Endothelial cell of umbilical vein (primary cell): ENCODE data around the gene RAB11FIP3. TPM values are rescaled to one million over a fixed set of nuclear protein-coding genes. Genes with fewer than 3 reads are reported as not detected.

Experiments
- BruUV-seq: library from RNA; stranded (reverse); fragments of 400-500 nt; replicated peaks from 2 replicates; lab custom pipeline; 2021; lab: Mats Ljungman, UMichigan
- CTCF ChIA-PET: fragments of 300-600, 350-600 bp; sonication (Branson Sonifier 250); formaldehyde crosslinking; loops from one replicate; lab custom pipeline; 2021; ENCODE audit warnings: antibody characterized with exemption, inconsistent platforms; lab: Charles Lee
- POLR2A ChIA-PET: fragments of 300-600, 350-600 bp; sonication (Branson Sonifier 250); formaldehyde crosslinking; loops from one replicate; lab custom pipeline; 2021; ENCODE audit warnings: antibody characterized with exemption, inconsistent platforms; lab: Charles Lee
- DNase-seq: peaks from one replicate; pipeline ENCODE4 v3.0.0-alpha.2; 2011; ENCODE audit warnings: low read depth, low spot score
- FAIRE-seq: peaks from 2 replicates; lab custom pipeline; 2011; peaks lifted over from hg19 to GRCh38; lab: Jason Lieb, UNC
- H2AFZ ChIP-seq: 2 replicates; pipeline ENCODE4 v1.6.0; 2012; ENCODE audit warnings: low read depth, low read length, control low read depth, inconsistent platforms
- H3K27ac ChIP-seq: 2 replicates; pipeline ENCODE4 v1.5.1; 2011; ENCODE audit warnings: low read depth, mild to moderate bottlenecking, control low read depth, low read length, moderate library complexity; ENCODE audit not compliant: insufficient read depth
- H3K27me3 ChIP-seq, 2 experiments: 2 replicates each; pipeline versions ENCODE4 v1.6.0 to v1.6.1; 2011; ENCODE audit warnings: low read length in 2 of 2, mixed read lengths in 1 of 2; ENCODE audit not compliant: control insufficient read depth in 2 of 2, insufficient read depth in 2 of 2
- H3K36me3 ChIP-seq, 2 experiments: 2 replicates in 1 of 2; 3 replicates in 1 of 2; pipeline ENCODE4 v1.5.1; 2011; ENCODE audit warnings: low read length in 2 of 2, mild to moderate bottlenecking in 1 of 2, moderate library complexity in 1 of 2; ENCODE audit not compliant: control insufficient read depth in 2 of 2, insufficient read depth in 2 of 2; ENCODE audit errors: extremely low read depth in 1 of 2
- H3K4me1 ChIP-seq: 3 replicates; pipeline ENCODE4 v1.5.1; 2011; ENCODE audit warnings: mild to moderate bottlenecking, low read length; ENCODE audit not compliant: control insufficient read depth, insufficient read depth; ENCODE audit errors: extremely low read depth
- H3K4me2 ChIP-seq: 2 replicates; pipeline ENCODE4 v1.6.1; 2011; ENCODE audit warnings: low read length, control low read depth, mixed read lengths; ENCODE audit not compliant: insufficient read depth
- H3K4me3 ChIP-seq, 3 experiments: fragments of 200-600 bp in 1 of 3; sonication (generic), shearing (Covaris generic) in 1 of 3; replicated peaks in 1 of 3; 2 replicates each; pipeline ENCODE4 v1.5.1; 2011 to 2016; ENCODE audit warnings: control low read depth in 3 of 3, low read length in 3 of 3, mild to moderate bottlenecking in 2 of 3, inconsistent platforms in 1 of 3, low read depth in 1 of 3, moderate library complexity in 1 of 3; ENCODE audit not compliant: insufficient read depth in 1 of 3
- H3K79me2 ChIP-seq: 2 replicates; pipeline ENCODE4 v1.6.0; 2012; ENCODE audit warnings: low read length, inconsistent platforms; ENCODE audit not compliant: control insufficient read depth, insufficient read depth
- H3K9ac ChIP-seq: replicated peaks from 2 replicates; pipeline ENCODE3; 2011; ENCODE audit warnings: low read length, control low read depth; ENCODE audit not compliant: insufficient read depth; ENCODE audit errors: extremely low read depth
- H3K9me1 ChIP-seq: replicated peaks from 3 replicates; pipeline ENCODE4 v1.6.0; 2011; ENCODE audit warnings: mild to moderate bottlenecking, low read length; ENCODE audit not compliant: control insufficient read depth, insufficient read depth; ENCODE audit errors: extremely low read depth
- H3K9me3 ChIP-seq: replicated peaks from 2 replicates; pipeline ENCODE4 v1.5.1; 2012; ENCODE audit warnings: low read length, inconsistent platforms; ENCODE audit not compliant: control insufficient read depth, insufficient read depth
- H4K20me1 ChIP-seq: replicated peaks from 2 replicates; pipeline ENCODE3; 2011; ENCODE audit warnings: mild to moderate bottlenecking, low read length; ENCODE audit not compliant: control insufficient read depth, insufficient read depth; ENCODE audit errors: extremely low read depth
- CTCF ChIP-seq, 2 donors: IDR thresholded peaks; 1 replicate in 1 of 2; 2 replicates in 1 of 2; pipeline ENCODE4 v1.5.1; 2011; ENCODE audit warnings: low read length in 2 of 2, mild to moderate bottlenecking in 2 of 2, moderate library complexity in 2 of 2, control low read depth in 1 of 2, inconsistent platforms in 1 of 2, low read depth in 1 of 2; ENCODE audit not compliant: insufficient read depth in 1 of 2; ENCODE audit errors: extremely low read depth in 1 of 2
- EZH2 ChIP-seq: IDR thresholded peaks from 2 replicates; pipeline ENCODE4 v1.6.1; 2012; ENCODE audit warnings: borderline replicate concordance, low read depth, mild to moderate bottlenecking, moderate library complexity, low read length, inconsistent platforms; ENCODE audit not compliant: severe bottlenecking
- FOS ChIP-seq: IDR thresholded peaks from 2 replicates; pipeline ENCODE4 v1.6.1; 2011; ENCODE audit warnings: mild to moderate bottlenecking, low read length, moderate library complexity, borderline replicate concordance; ENCODE audit not compliant: insufficient read depth
- GATA2 ChIP-seq: IDR thresholded peaks from 2 replicates; pipeline ENCODE4 v1.7.0; 2011; ENCODE audit warnings: low read depth, mild to moderate bottlenecking, moderate library complexity, mixed read lengths, low read length; ENCODE audit not compliant: insufficient read length, insufficient read depth
- JUN ChIP-seq: IDR thresholded peaks from 2 replicates; pipeline ENCODE4 v1.6.1; 2011; ENCODE audit warnings: borderline replicate concordance, low read depth; ENCODE audit not compliant: insufficient read length, insufficient read depth
- MAX ChIP-seq: IDR thresholded peaks from 2 replicates; pipeline ENCODE4 v1.6.1; 2011; ENCODE audit not compliant: insufficient read depth, insufficient read length
- MYC ChIP-seq: IDR thresholded peaks from one replicate; pipeline ENCODE4 v1.6.1; 2011; ENCODE audit warnings: mild to moderate bottlenecking, low read depth, low read length
- POLR2A ChIP-seq: IDR thresholded peaks from 2 replicates; pipeline ENCODE4 v1.6.1; 2012; ENCODE audit warnings: low read depth, mild to moderate bottlenecking, control low read depth, low read length
- POLR2AphosphoS5 ChIP-seq: IDR thresholded peaks from 2 replicates; pipeline ENCODE4 v1.6.1; 2012; ENCODE audit warnings: low read depth, mild to moderate bottlenecking, control low read depth, low read length, moderate library complexity; ENCODE audit not compliant: insufficient read depth
- dilution Hi-C: fragments of 300-500 bp; cut with MboI; formaldehyde crosslinking; loops from one replicate; pipeline ENCODE4 v1.15.0; 2019; ENCODE audit warnings: low sequenced_read_pairs; ENCODE audit not compliant: extremely low pct_ligation_motif_present
- intact Hi-C: fragments of 100-400 bp; cut with micrococcal nuclease; formaldehyde crosslinking; loops from one replicate; pipeline ENCODE4 v1.10.0; 2022
- polyA plus RNA-seq, 4 experiments: library from polyadenylated mRNA; depleted of rRNA in 3 of 4; stranded (reverse) in 3 of 4; unstranded in 1 of 4; fragments of >200 nt; gene quantifications; 2 replicates each; pipeline versions ENCODE4 v1.2.1 to v1.2.3, GENCODE V29; 2011 to 2012; ENCODE audit warnings: missing spikeins in 1 of 4
- total RNA-seq: library from RNA; stranded (reverse); gene quantifications from 2 replicates; pipeline ENCODE4 v1.2.3, GENCODE V29; 2021

Gene RAB11FIP3
- total and polyA plus RNA-seq, 2 donors (not counting 3 experiments of a cell fraction or from before 2014, with no cell fraction given), result 20.5 to 75.9 TPM

- dilution Hi-C loops, result no loop called here
- H3K4me1 ChIP-seq, result peaks cover 9% of the 10 kb centered on the region
- H3K27me3 ChIP-seq, result no peaks in the 10 kb centered on the region
- no TSS peak for BruUV-seq
- peaks cover 90% of the 10 kb centered on the region for H3K79me2 ChIP-seq
- CTCF ChIA-PET, result interaction anchor here (0.7 to 1.5 kb wide), 2 partner anchors 39 to 43 kb away, joined by 3 to 4 read pairs; no protein-coding TSS in a partner anchor
- H3K9me3 ChIP-seq, result no peaks in the 10 kb centered on the region
- H3K9ac ChIP-seq, result no peak overlapping the region
- no peak for DNase-seq
- TF ChIP-seq CTCF (IDR thresholded peaks at IDR 0.05; ENCODE audit: extremely low read depth in 1 of 2, insufficient read depth in 1 of 2, low read depth in 1 of 2, low read length in 2 of 2) (no peak), POLR2A (no peak), MYC (no peak), EZH2 (no peak), POLR2AphosphoS5 (no peak), MAX (no peak), FOS (no peak), JUN (no peak), GATA2 (no peak)
- H3K9me1 ChIP-seq, result no peaks in the 10 kb centered on the region
- H4K20me1 ChIP-seq, result no peaks in the 10 kb centered on the region
- intact Hi-C loops, result no loop called here
- no peak overlapping the region for H3K27ac ChIP-seq
- no peak overlapping the region for H3K4me2 ChIP-seq
- no peak for FAIRE-seq
- H3K36me3 ChIP-seq, result peaks cover 2 to 3% of the 10 kb centered on the region in 2 experiments
- no peak overlapping the region for H2AFZ ChIP-seq
- no peak overlapping the region for H3K4me3 ChIP-seq
- POLR2A ChIA-PET, result no interaction called here
Measured at GRCh38 chr16:534135-534534, 108.7 kb downstream of the RAB11FIP3 start.
